Cardiac septum (tissue), 1 donor: ENCODE data around the gene SH3RF3. TPM values are rescaled to one million over a fixed set of nuclear protein-coding genes. Genes with fewer than 3 reads are reported as not detected.
A peak's percentile ranks its signal among the peaks of the same experiment; 100 is the strongest.

Experiments
- DNase-seq: peaks from one replicate; pipeline ENCODE4 v3.0.0-alpha.2; 2020; ENCODE audit warnings: low spot score
- intact Hi-C: fragments of 100-400 bp; cut with DNase I; formaldehyde crosslinking; loops from one replicate; pipeline ENCODE4 v1.14.0; 2022
- total RNA-seq: library from RNA; stranded (reverse); fragmentation: NEBNext Ultra II Directional; extraction: Animal tissue kit (Norgen Biotek cat#: 25700); gene quantifications from one replicate; pipeline ENCODE4 v1.2.1, GENCODE V29; 2021
- donor health status: DM: no; HTN: no; CAD: no.

SH3RF3 gene
- total RNA-seq, 1 donor from 2014 or later, result 11.2 TPM

GRCh38 chr2:109188496-109188890 lies 59.5 kb downstream of the SH3RF3 start:
- intact Hi-C loops, result loop anchor here (5.0 kb wide), 1 partner anchor 56 kb away; no protein-coding TSS in a partner anchor
- DNase-seq, result no peak

- intact Hi-C loops, result loop anchor here (5.0 kb wide), 1 partner anchor 57 kb away; no protein-coding TSS in a partner anchor
- DNase-seq, result no peak
Measured at GRCh38 chr2:109188898-109189297, 59.9 kb downstream of the SH3RF3 start.

GRCh38 chr2:109189751-109190150 lies 60.7 kb downstream of the SH3RF3 start:
- no peak for DNase-seq
- intact Hi-C loops, result loop anchor here (5.0 kb wide), 1 partner anchor 57 kb away; no protein-coding TSS in a partner anchor

- intact Hi-C loops, result loop anchor here (2.0 kb wide), 1 partner anchor 125 kb away; no protein-coding TSS in a partner anchor
- no peak for DNase-seq
Measured at GRCh38 chr2:109193807-109194619, 65.0 kb downstream of the SH3RF3 start.

GRCh38 chr2:109194620-109194937 lies 65.6 kb downstream of the SH3RF3 start:
- DNase-seq, result no peak
- intact Hi-C loops, result loop anchor here (2.0 kb wide), 1 partner anchor 124 kb away; no protein-coding TSS in a partner anchor

- intact Hi-C loops, result loop anchor here (1.0 to 2.0 kb wide), 2 partner anchors 9 to 123 kb away; no protein-coding TSS in a partner anchor
- DNase-seq, result no peak
Measured at GRCh38 chr2:109195193-109196045, 66.4 kb downstream of the SH3RF3 start.

GRCh38 chr2:109196081-109196875 lies 67.3 kb downstream of the SH3RF3 start:
- no peak for DNase-seq
- intact Hi-C loops, result no loop called here

GRCh38 chr2:109197491-109198418 lies 68.8 kb downstream of the SH3RF3 start:
- DNase-seq, result no peak
- intact Hi-C loops, result no loop called here

GRCh38 chr2:109199790-109200189 lies 70.8 kb downstream of the SH3RF3 start:
- no peak for DNase-seq
- intact Hi-C loops, result loop anchor here (2.0 kb wide), 1 partner anchor 71 kb away; the partner anchor contains the start of gene SH3RF3

- intact Hi-C loops, result loop anchor here (2.0 kb wide), 1 partner anchor 72 kb away; the partner anchor contains the start of gene SH3RF3
- no peak for DNase-seq
Measured at GRCh38 chr2:109200616-109201464, 71.8 kb downstream of the SH3RF3 start.

- intact Hi-C loops, result loop anchor here (2.0 kb wide), 1 partner anchor 73 kb away; the partner anchor contains the start of gene SH3RF3
- DNase-seq, result peak; percentile 77
Measured at GRCh38 chr2:109201465-109202327, 72.7 kb downstream of the SH3RF3 start.

- DNase-seq, result peak; percentile 22
- intact Hi-C loops, result no loop called here
Measured at GRCh38 chr2:109202486-109202885, 73.5 kb downstream of the SH3RF3 start.

- intact Hi-C loops, result no loop called here
- peak; percentile 71 for DNase-seq
Measured at GRCh38 chr2:109203246-109204011, 74.4 kb downstream of the SH3RF3 start.

- intact Hi-C loops, result no loop called here
- peak; percentile 54 for DNase-seq
Measured at GRCh38 chr2:109204412-109204811, 75.4 kb downstream of the SH3RF3 start.

- DNase-seq, result peak; percentile 51
- intact Hi-C loops, result no loop called here
Measured at GRCh38 chr2:109205447-109205846, 76.4 kb downstream of the SH3RF3 start.
